ENCODE results near the gene SUCLA2.

DNA sequence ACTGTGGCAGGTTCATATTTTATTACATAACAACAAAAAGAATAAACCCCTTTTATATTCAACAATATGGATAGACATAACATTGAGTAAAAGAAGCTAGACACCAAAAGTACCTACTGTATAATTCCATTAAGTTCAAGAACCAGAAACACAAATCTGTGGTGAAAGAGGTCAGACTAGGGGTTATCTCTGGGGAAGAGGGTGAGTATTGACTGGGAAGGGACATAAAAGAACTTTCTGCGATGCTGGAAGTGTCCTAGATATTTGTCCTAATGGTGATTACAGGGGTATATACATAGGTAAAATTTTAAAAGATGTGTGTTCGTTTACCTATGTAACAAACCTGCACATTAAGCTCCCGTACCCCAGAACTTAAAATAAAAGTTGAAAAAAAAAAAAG is 103.0 kb downstream of the SUCLA2 start:
- TF ChIP-seq, protein P1, sequence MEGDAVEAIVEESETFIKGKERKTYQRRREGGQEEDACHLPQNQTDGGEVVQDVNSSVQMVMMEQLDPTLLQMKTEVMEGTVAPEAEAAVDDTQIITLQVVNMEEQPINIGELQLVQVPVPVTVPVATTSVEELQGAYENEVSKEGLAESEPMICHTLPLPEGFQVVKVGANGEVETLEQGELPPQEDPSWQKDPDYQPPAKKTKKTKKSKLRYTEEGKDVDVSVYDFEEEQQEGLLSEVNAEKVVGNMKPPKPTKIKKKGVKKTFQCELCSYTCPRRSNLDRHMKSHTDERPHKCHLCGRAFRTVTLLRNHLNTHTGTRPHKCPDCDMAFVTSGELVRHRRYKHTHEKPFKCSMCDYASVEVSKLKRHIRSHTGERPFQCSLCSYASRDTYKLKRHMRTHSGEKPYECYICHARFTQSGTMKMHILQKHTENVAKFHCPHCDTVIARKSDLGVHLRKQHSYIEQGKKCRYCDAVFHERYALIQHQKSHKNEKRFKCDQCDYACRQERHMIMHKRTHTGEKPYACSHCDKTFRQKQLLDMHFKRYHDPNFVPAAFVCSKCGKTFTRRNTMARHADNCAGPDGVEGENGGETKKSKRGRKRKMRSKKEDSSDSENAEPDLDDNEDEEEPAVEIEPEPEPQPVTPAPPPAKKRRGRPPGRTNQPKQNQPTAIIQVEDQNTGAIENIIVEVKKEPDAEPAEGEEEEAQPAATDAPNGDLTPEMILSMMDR (IDR thresholded peaks at IDR 0.05) = no peak
- TF ChIP-seq POLR2AphosphoS5 (IDR thresholded peaks at IDR 0.05) (no peak), POLR2A (IDR thresholded peaks at IDR 0.05) (no peak), EP300 (IDR thresholded peaks at IDR 0.05) (no peak)
